ENCODE measurements around the gene PCDHGB7. TPM values are rescaled to one million over a fixed set of nuclear protein-coding genes. Genes with fewer than 3 reads are reported as not detected.
"Not testable (repeated sequence)": the region's sequence is repeated elsewhere in the genome, so short reads cannot be mapped to it uniquely, and the experiment has no call there.

The PCDHGB7 gene
- polyA plus RNA-seq, 4 donors: 13.7 to 16.9 (median 16.3) TPM

GRCh38 chr5:141422742-141423291 lies 5.3 kb downstream of the PCDHGB7 start:
- DNase-seq (ENCODE audit: low read depth in 4 of 4, low spot score in 3 of 4): no peak

DNA sequence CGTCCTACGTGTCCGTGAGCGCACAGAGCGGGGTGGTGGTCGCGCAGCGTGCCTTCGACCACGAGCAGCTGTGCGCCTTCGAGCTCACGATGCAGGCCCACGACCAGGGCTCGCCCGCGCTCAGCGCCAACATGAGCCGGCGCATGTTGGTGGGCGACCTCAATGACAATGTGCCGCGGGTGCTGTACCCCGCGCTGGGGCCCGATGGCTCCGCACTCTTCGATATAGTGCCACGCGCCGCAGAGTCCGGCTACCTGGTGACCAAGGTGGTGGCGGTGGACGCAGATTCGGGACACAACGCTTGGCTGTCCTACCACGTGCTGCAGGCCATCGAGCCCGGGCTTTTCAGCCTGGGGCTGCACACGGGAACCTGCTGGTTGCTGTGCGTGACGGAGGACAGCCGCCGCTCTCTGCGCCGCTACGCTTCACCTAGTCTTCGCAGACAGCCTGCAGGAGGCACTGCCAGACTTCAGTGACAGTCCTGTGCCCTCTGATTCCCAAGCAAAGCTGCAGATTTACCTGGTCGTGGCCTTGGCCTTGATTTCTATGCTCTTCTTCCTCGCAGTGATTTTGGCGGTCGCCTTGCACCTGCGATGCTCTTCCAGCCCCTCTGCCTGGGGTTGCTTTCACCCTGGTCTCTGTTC lies 10.4 kb downstream of the PCDHGB7 start:
- no peak for DNase-seq (ENCODE audit: low read depth in 4 of 4, low spot score in 3 of 4)

GRCh38 chr5:141430332-141431113 lies 13.0 kb downstream of the PCDHGB7 start, which contains the start of gene PCDHGA12:
TSS of gene PCDHGA12 (plus strand) at chr5:141430507. CDS start at chr5:141430760, 253 bp downstream.
- no peak for DNase-seq (ENCODE audit: low read depth in 4 of 4, low spot score in 3 of 4)

- DNase-seq (ENCODE audit: low read depth in 4 of 4, low spot score in 3 of 4): no peak
Measured at GRCh38 chr5:141431286-141431685, 13.8 kb downstream of the PCDHGB7 start.

DNA sequence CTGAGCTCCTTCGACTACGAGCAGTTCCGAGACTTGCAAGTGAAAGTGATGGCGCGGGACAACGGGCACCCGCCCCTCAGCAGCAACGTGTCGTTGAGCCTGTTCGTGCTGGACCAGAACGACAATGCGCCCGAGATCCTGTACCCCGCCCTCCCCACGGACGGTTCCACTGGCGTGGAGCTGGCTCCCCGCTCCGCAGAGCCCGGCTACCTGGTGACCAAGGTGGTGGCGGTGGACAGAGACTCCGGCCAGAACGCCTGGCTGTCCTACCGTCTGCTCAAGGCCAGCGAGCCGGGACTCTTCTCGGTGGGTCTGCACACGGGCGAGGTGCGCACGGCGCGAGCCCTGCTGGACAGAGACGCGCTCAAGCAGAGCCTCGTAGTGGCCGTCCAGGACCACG lies 14.8 kb downstream of the PCDHGB7 start:
- not testable (repeated sequence) for DNase-seq (ENCODE audit: low read depth in 4 of 4, low spot score in 3 of 4)

DNA sequence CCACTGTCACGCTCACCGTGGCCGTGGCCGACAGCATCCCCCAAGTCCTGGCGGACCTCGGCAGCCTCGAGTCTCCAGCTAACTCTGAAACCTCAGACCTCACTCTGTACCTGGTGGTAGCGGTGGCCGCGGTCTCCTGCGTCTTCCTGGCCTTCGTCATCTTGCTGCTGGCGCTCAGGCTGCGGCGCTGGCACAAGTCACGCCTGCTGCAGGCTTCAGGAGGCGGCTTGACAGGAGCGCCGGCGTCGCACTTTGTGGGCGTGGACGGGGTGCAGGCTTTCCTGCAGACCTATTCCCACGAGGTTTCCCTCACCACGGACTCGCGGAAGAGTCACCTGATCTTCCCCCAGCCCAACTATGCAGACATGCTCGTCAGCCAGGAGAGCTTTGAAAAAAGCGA lies 15.2 kb downstream of the PCDHGB7 start:
- DNase-seq (ENCODE audit: low read depth in 4 of 4, low spot score in 3 of 4): not testable (repeated sequence)

DNA sequence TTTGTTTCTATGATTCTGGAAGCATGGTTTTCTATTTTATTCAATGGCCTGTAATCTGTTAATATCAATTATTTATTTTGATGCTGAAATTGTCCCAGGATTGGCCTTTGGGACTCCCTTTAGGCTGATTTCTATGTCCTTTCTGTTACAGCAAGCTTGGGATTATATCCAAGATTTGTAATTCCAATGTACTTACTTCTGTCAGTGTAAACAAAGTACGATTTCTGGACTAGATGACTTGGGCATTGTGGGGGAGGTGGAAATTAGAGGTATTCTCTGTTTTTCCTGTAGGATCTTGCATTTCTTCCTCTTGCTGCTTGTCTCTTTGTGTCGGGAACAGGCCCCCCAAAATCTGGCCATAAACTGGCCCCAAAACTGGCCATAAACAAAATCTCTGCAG lies 16.5 kb downstream of the PCDHGB7 start:
- DNase-seq (ENCODE audit: low read depth in 4 of 4, low spot score in 3 of 4): no peak

DNA sequence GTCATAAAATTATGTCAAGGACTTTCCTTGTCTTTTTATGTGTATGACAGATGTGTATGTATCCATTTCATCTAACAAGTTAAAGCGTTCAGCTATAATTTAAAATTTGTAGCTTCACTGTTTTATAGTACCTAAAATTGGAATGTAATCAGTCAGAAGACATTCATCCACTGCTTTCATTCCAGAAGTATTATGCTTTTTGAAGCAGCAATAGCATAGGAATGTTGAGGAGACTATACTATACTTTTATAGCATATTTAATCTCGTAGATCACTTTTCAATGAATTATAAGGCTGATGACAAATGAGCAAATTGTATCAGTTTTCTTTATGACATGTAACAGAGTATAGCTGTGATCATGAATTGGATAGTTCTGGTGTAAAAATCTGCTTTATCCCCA lies 19.7 kb downstream of the PCDHGB7 start:
- no peak for DNase-seq (ENCODE audit: low read depth in 4 of 4, low spot score in 3 of 4)

DNA sequence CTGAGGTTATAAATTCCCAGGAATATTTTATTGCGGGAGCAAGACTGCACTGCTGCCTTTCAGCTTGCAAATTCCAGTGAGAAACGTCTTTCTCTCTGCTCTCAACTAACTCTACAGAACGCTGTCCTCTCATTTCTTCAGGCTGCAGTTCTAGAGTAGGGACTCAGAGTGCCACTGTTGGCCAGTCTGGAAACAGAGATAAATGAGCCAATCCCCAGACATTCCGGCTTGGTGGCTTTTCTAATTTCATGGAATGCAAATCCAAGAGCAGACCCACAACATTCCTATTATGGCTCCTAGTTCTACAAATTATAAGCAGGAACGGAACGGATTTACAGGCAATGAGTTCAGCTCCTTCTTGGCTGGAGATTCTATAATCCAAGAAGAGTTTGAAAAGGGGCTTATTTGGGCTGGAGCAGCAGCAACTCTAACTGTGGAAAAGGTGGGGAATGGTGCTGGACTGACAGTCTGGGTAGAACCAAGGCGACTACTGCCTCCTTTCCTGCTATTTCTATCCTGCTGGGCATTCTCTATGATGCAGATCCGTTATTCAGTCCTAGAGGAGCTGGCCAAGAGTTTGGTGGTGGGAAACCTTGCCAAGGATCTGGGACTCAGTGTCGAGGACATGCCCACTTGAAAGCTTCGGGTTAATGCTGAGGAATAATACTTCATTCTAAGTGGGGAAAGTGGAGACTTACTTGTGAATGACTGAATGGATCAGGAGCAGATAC lies 22.1 kb downstream of the PCDHGB7 start:
- no peak for DNase-seq (ENCODE audit: low read depth in 4 of 4, low spot score in 3 of 4)

DNA sequence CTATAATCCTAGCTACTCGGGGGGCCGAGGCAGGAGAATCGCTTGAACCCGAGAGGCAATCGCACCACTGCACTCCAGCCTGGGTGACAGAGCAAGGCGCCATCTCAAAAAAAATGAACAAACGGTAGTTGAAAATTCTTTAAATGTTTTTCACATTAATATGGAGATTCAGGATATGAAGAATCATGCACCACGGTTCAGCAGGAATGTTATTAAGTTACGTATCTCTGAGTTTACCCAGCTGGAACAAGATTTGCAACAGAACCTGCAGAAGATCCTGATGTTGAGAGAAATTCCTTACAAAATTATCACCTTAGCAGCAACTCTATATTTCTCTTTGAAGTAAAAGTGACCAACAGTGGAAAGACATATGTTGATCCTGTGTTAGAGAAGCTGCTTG lies 22.9 kb downstream of the PCDHGB7 start:
- no peak for DNase-seq (ENCODE audit: low read depth in 4 of 4, low spot score in 3 of 4)

- no peak for DNase-seq (ENCODE audit: low read depth in 4 of 4, low spot score in 3 of 4)
Measured at GRCh38 chr5:141441571-141442170, 24.2 kb downstream of the PCDHGB7 start.

GRCh38 chr5:141465351-141465750 lies 47.9 kb downstream of the PCDHGB7 start:
- no peak for DNase-seq (ENCODE audit: low read depth in 4 of 4, low spot score in 3 of 4)

Other genes starting within 250 kb of the PCDHGB7 start
- 1 to 10 TPM; 4.0 to 7.9 (median 5.6) TPM for gene PCDHB7, start 245.0 kb upstream of the PCDHGB7 start, polyA plus RNA-seq (ENCODE audit: insufficient read length in 4 of 4)
- gene PCDHB8, start 239.9 kb upstream of the PCDHGB7 start, polyA plus RNA-seq (ENCODE audit: insufficient read length in 4 of 4): 1 to 10 TPM; 1.2 to 3.5 (median 2.7) TPM
- 1 to 10 TPM; 4.9 to 8.4 (median 5.7) TPM for gene PCDHB16, start 235.3 kb upstream of the PCDHGB7 start, polyA plus RNA-seq (ENCODE audit: insufficient read length in 4 of 4)
- gene PCDHB9, start 230.5 kb upstream of the PCDHGB7 start, polyA plus RNA-seq (ENCODE audit: insufficient read length in 4 of 4): 1 to 10 TPM; 3.7 to 5.1 (median 4.5) TPM
- 10 to 100 TPM in 2 of 4 donors, 1 to 10 TPM in 2; 5.4 to 11.3 (median 8.3) TPM for gene PCDHB10, start 225.3 kb upstream of the PCDHGB7 start, polyA plus RNA-seq (ENCODE audit: insufficient read length in 4 of 4)
- gene PCDHB11, start 218.1 kb upstream of the PCDHGB7 start, polyA plus RNA-seq (ENCODE audit: insufficient read length in 4 of 4): 1 to 10 TPM; 4.9 to 7.0 (median 6.5) TPM
- 1 to 10 TPM; 4.9 to 8.6 (median 5.5) TPM for gene PCDHB12, start 209.0 kb upstream of the PCDHGB7 start, polyA plus RNA-seq (ENCODE audit: insufficient read length in 4 of 4)
- 1 to 10 TPM; 5.5 to 8.1 (median 5.9) TPM for gene PCDHB13, start 203.8 kb upstream of the PCDHGB7 start, polyA plus RNA-seq (ENCODE audit: insufficient read length in 4 of 4)
- gene PCDHB14, start 194.3 kb upstream of the PCDHGB7 start, polyA plus RNA-seq (ENCODE audit: insufficient read length in 4 of 4): 10 to 100 TPM in 3 of 4 donors, 1 to 10 TPM in 1; 9.9 to 13.5 (median 10.6) TPM
- 10 to 100 TPM; 14.7 to 17.6 (median 16.6) TPM for gene PCDHB15, start 172.3 kb upstream of the PCDHGB7 start, polyA plus RNA-seq (ENCODE audit: insufficient read length in 4 of 4)
- gene SLC25A2, start 113.6 kb upstream of the PCDHGB7 start, polyA plus RNA-seq (ENCODE audit: insufficient read length in 4 of 4): under 1 TPM in 1 of 4 donors, not detected in 3; 0.17 TPM
- 100 to 1,000 TPM; 142 to 184 (median 157) TPM for gene TAF7, start 96.9 kb upstream of the PCDHGB7 start, polyA plus RNA-seq (ENCODE audit: insufficient read length in 4 of 4)
- gene PCDHGA1, start 87.2 kb upstream of the PCDHGB7 start, polyA plus RNA-seq (ENCODE audit: insufficient read length in 4 of 4): 1 to 10 TPM in 1 of 4 donors, under 1 TPM in 3; 0.47 to 1.1 (median 0.84) TPM
- 10 to 100 TPM in 1 of 4 donors, 1 to 10 TPM in 3; 5.0 to 12.8 (median 7.0) TPM for gene PCDHGA2, start 78.9 kb upstream of the PCDHGB7 start, polyA plus RNA-seq (ENCODE audit: insufficient read length in 4 of 4)
- gene PCDHGA3, start 73.8 kb upstream of the PCDHGB7 start, polyA plus RNA-seq (ENCODE audit: insufficient read length in 4 of 4): 1 to 10 TPM; 2.3 to 6.2 (median 3.8) TPM
- gene PCDHGB1, start 67.6 kb upstream of the PCDHGB7 start, polyA plus RNA-seq (ENCODE audit: insufficient read length in 4 of 4): 1 to 10 TPM; 1.7 to 2.1 (median 1.9) TPM
- 1 to 10 TPM; 2.3 to 4.6 (median 2.4) TPM for gene PCDHGA4, start 62.7 kb upstream of the PCDHGB7 start, polyA plus RNA-seq (ENCODE audit: insufficient read length in 4 of 4)
- gene PCDHGB2, start 57.7 kb upstream of the PCDHGB7 start, polyA plus RNA-seq (ENCODE audit: insufficient read length in 4 of 4): 1 to 10 TPM; 3.5 to 5.2 (median 3.8) TPM
- gene PCDHGA5, start 53.5 kb upstream of the PCDHGB7 start, polyA plus RNA-seq (ENCODE audit: insufficient read length in 4 of 4): 1 to 10 TPM; 2.2 to 6.1 (median 2.6) TPM
- gene PCDHGB3, start 47.4 kb upstream of the PCDHGB7 start, polyA plus RNA-seq (ENCODE audit: insufficient read length in 4 of 4): 1 to 10 TPM; 1.5 to 2.8 (median 2.3) TPM
- gene PCDHGA6, start 43.8 kb upstream of the PCDHGB7 start, polyA plus RNA-seq (ENCODE audit: insufficient read length in 4 of 4): 10 to 100 TPM in 1 of 4 donors, 1 to 10 TPM in 3; 4.9 to 11.1 (median 7.1) TPM
- 1 to 10 TPM; 1.8 to 2.5 (median 2.1) TPM for gene PCDHGA7, start 34.9 kb upstream of the PCDHGB7 start, polyA plus RNA-seq (ENCODE audit: insufficient read length in 4 of 4)
- 1 to 10 TPM; 5.0 to 7.4 (median 5.5) TPM for gene PCDHGB4, start 30.0 kb upstream of the PCDHGB7 start, polyA plus RNA-seq (ENCODE audit: insufficient read length in 4 of 4)
- under 1 TPM; 0.40 to 0.56 (median 0.44) TPM for gene PCDHGA8, start 25.0 kb upstream of the PCDHGB7 start, polyA plus RNA-seq (ENCODE audit: insufficient read length in 4 of 4)
- 10 to 100 TPM in 1 of 4 donors, 1 to 10 TPM in 3; 9.6 to 10.3 (median 9.8) TPM for gene PCDHGB5, start 19.7 kb upstream of the PCDHGB7 start, polyA plus RNA-seq (ENCODE audit: insufficient read length in 4 of 4)
- 10 to 100 TPM in 1 of 4 donors, 1 to 10 TPM in 3; 4.9 to 10.1 (median 6.6) TPM for gene PCDHGA9, start 14.9 kb upstream of the PCDHGB7 start, polyA plus RNA-seq (ENCODE audit: insufficient read length in 4 of 4)
- 10 to 100 TPM in 1 of 4 donors, 1 to 10 TPM in 3; 6.2 to 12.1 (median 8.4) TPM for gene PCDHGB6, start 9.7 kb upstream of the PCDHGB7 start, polyA plus RNA-seq (ENCODE audit: insufficient read length in 4 of 4)
- 1 to 10 TPM; 3.1 to 4.7 (median 3.5) TPM for gene PCDHGA10, start 4.7 kb upstream of the PCDHGB7 start, polyA plus RNA-seq (ENCODE audit: insufficient read length in 4 of 4)
- 1 to 10 TPM; 4.3 to 5.2 (median 4.6) TPM for gene PCDHGA11, start 3.4 kb downstream of the PCDHGB7 start, polyA plus RNA-seq (ENCODE audit: insufficient read length in 4 of 4)
- 1 to 10 TPM; 1.4 to 2.1 (median 1.7) TPM for gene PCDHGA12, start 12.8 kb downstream of the PCDHGB7 start, polyA plus RNA-seq (ENCODE audit: insufficient read length in 4 of 4)
- 100 to 1,000 TPM in 3 of 4 donors, 10 to 100 TPM in 1; 98.1 to 164 (median 115) TPM for gene PCDHGC3, start 58.3 kb downstream of the PCDHGB7 start, polyA plus RNA-seq (ENCODE audit: insufficient read length in 4 of 4)
- 1 to 10 TPM; 2.7 to 3.1 (median 2.9) TPM for gene PCDHGC4, start 67.4 kb downstream of the PCDHGB7 start, polyA plus RNA-seq (ENCODE audit: insufficient read length in 4 of 4)
- gene PCDHGC5, start 71.4 kb downstream of the PCDHGB7 start, polyA plus RNA-seq (ENCODE audit: insufficient read length in 4 of 4): 1 to 10 TPM in 1 of 4 donors, under 1 TPM in 3; 0.24 to 1.0 (median 0.38) TPM
- gene DIAPH1, start 201.3 kb downstream of the PCDHGB7 start, polyA plus RNA-seq (ENCODE audit: insufficient read length in 4 of 4): 10 to 100 TPM; 43.8 to 81.2 (median 61.9) TPM
- 100 to 1,000 TPM in 2 of 4 donors, 10 to 100 TPM in 2; 89.9 to 112 (median 97.5) TPM for gene HDAC3, start 219.2 kb downstream of the PCDHGB7 start, polyA plus RNA-seq (ENCODE audit: insufficient read length in 4 of 4)
- 1 to 10 TPM in 1 of 4 donors, under 1 TPM in 3; 0.57 to 1.3 (median 0.75) TPM for gene RELL2, start 219.3 kb downstream of the PCDHGB7 start, polyA plus RNA-seq (ENCODE audit: insufficient read length in 4 of 4)
- gene FCHSD1, start 233.7 kb downstream of the PCDHGB7 start, polyA plus RNA-seq (ENCODE audit: insufficient read length in 4 of 4): 10 to 100 TPM; 12.9 to 18.3 (median 14.9) TPM